ENCODE measurements around the gene CHPT1. TPM values are rescaled to one million over a fixed set of nuclear protein-coding genes. Genes with fewer than 3 reads are reported as not detected.

CHPT1 gene
- total RNA-seq, 1 donor from 2014 or later = 56.6 TPM

DNA sequence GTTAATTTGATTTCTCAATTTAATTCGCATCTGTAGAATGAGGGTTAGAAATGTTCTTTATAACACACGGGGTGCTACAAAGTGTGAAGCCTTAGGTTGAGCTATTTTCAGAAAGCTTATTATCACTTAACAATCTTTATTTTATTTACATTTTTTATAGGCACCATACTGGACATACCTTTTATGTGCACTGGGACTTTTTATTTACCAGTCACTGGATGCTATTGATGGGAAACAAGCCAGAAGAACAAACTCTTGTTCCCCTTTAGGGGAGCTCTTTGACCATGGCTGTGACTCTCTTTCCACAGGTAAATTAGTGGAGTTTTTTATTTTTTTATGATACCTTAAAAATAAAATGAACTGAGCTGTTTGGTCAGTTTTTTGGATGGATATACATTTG lies 16.5 kb downstream of the CHPT1 start:
- Histone ChIP-seq H3K4me3 (no peak overlapping the region), H3K9me3 (no peaks in the 10 kb centered on the region), H3K4me1 (peaks cover 0 to 3% of the 10 kb centered on the region in 2 donors), H3K27ac (no peak overlapping the region), H3K27me3 (no peaks in the 10 kb centered on the region), H3K36me3 (peaks cover 0 to 10% of the 10 kb centered on the region in 2 donors)
- intact Hi-C loops (cut with DNase I) = no loop called here
- TF ChIP-seq CTCF (IDR thresholded peaks at IDR 0.05) = no peak
- DNase-seq (ENCODE audit: low spot score in 2 of 2) = no peak

GRCh38 chr12:101714877-101715444 lies 17.5 kb downstream of the CHPT1 start:
- no peak overlapping the region for H3K27ac ChIP-seq
- no peaks in the 10 kb centered on the region for H3K27me3 ChIP-seq

GRCh38 chr12:101719566-101719965 lies 22.1 kb downstream of the CHPT1 start:
- DNase-seq (ENCODE audit: low spot score in 2 of 2) = no peak
- peaks cover 8 to 33% of the 10 kb centered on the region in 2 donors for H3K36me3 ChIP-seq
- TF ChIP-seq CTCF (IDR thresholded peaks at IDR 0.05) = no peak
- no peak overlapping the region for H3K4me3 ChIP-seq
- H3K9me3 ChIP-seq = no peaks in the 10 kb centered on the region
- H3K27me3 ChIP-seq = no peaks in the 10 kb centered on the region
- H3K27ac ChIP-seq = no peak overlapping the region
- intact Hi-C loops (cut with DNase I) = no loop called here
- no peaks in the 10 kb centered on the region for H3K4me1 ChIP-seq

More at GRCh38 chr12:101714877-101715444, 17.5 kb downstream of the CHPT1 start:
- DNase-seq (ENCODE audit: low spot score in 2 of 2) = no peak
- no peak for TF ChIP-seq CTCF (IDR thresholded peaks at IDR 0.05)
- Histone ChIP-seq H3K4me1 (peaks cover 0 to 3% of the 10 kb centered on the region in 2 donors), H3K9me3 (no peaks in the 10 kb centered on the region), H3K36me3 (peaks cover 0 to 10% of the 10 kb centered on the region in 2 donors), H3K4me3 (no peak overlapping the region)
- intact Hi-C loops (cut with DNase I) = no loop called here

GRCh38 chr12:101720118-101720517 lies 22.7 kb downstream of the CHPT1 start:
- Histone ChIP-seq H3K9me3 (no peaks in the 10 kb centered on the region), H3K4me1 (no peaks in the 10 kb centered on the region), H3K27me3 (no peaks in the 10 kb centered on the region), H3K36me3 (peaks cover 8 to 32% of the 10 kb centered on the region in 2 donors), H3K4me3 (no peak overlapping the region), H3K27ac (no peak overlapping the region)
- no peak for TF ChIP-seq CTCF (IDR thresholded peaks at IDR 0.05)
- intact Hi-C loops (cut with DNase I) = no loop called here
- no peak for DNase-seq (ENCODE audit: low spot score in 2 of 2)

- intact Hi-C loops (cut with DNase I) = no loop called here
Observed at GRCh38 chr12:101722392-101722791, 25.0 kb downstream of the CHPT1 start.

More at GRCh38 chr12:101722392-101722791, 25.0 kb downstream of the CHPT1 start:
- no peak overlapping the region for H3K27ac ChIP-seq
- TF ChIP-seq CTCF (IDR thresholded peaks at IDR 0.05) = no peak
- no peak for DNase-seq (ENCODE audit: low spot score in 2 of 2)
- H3K27me3 ChIP-seq = no peaks in the 10 kb centered on the region
- H3K4me1 ChIP-seq = no peaks in the 10 kb centered on the region
- no peak overlapping the region for H3K4me3 ChIP-seq
- no peaks in the 10 kb centered on the region for H3K9me3 ChIP-seq
- peaks cover 12 to 37% of the 10 kb centered on the region in 2 donors for H3K36me3 ChIP-seq
